Measurements from ENCODE around the gene PKD1. TPM values are rescaled to one million over a fixed set of nuclear protein-coding genes. Genes with fewer than 3 reads are reported as not detected.

Gene PKD1
- total RNA-seq, 1 experiment from 2014 or later, result 72.8 TPM

DNA sequence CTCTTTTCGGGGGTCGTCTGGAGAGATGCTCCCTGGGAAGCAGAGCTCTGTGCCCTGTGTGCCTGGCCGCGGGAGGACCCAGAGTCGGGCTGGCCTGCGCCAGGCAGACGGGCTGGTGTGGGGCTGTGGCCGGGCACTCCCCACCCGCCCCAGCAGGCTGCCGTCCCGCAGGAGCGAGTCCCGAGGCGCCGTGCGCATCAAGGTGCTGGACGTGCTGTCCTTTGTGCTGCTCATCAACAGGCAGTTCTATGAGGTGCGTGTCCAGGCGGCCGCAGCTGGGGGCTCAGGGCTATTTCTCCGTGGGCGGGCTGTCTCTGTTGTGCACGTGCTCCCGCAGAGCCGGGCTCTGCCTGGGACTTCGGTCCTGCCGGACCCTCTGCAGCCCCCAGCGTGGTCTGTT, 72.9 kb downstream of the PKD1 start:
- Histone ChIP-seq H3K4me3 (ENCODE audit: low read length) (no peak overlapping the region), H4K20me1 (ENCODE audit: insufficient read depth, low read depth, low read length) (no peaks in the 10 kb centered on the region), H3K9ac (ENCODE audit: low read length) (no peak overlapping the region), H3K9me2 (replicated peaks; ENCODE audit: insufficient read depth, low read length) (no peaks in the 10 kb centered on the region), H3K36me3 (ENCODE audit: insufficient read depth, low read length) (peaks cover 5% of the 10 kb centered on the region; the same call in 1 of the 2 replicates), H3K27ac (ENCODE audit: low read length) (no peak overlapping the region), H3K4me2 (ENCODE audit: low read depth, low read length, poor library complexity, severe bottlenecking) (no peak overlapping the region), H3K4me1 (ENCODE audit: low read length) (no peaks in the 10 kb centered on the region), H3K27me3 (ENCODE audit: low read length) (no peaks in the 10 kb centered on the region), H2AFZ (ENCODE audit: low read length) (no peak overlapping the region), H3K9me3 (ENCODE audit: low read length) (no peaks in the 10 kb centered on the region), H3K79me2 (ENCODE audit: low read length) (no peaks in the 10 kb centered on the region)
- DNase-seq, result no peak

DNA sequence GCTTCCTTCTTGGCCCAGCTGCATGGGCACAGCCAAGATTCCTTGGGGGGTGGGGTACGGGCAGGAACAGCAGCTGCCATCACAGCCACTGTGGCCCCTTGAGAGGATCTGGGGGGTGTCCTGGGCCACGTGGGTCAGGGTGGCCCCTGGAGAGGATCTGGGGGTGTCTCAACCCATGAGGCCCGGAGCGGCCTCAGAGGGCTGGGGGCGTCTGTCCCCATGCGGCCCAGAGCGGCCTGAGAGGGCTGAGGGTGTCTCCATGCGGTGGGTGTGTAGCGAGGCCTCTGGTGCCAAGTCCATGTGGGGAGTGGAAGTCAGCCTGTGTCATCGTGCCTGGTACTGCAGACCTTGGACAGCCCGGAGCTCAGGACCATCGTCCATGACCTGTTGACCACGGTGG, 74.2 kb downstream of the PKD1 start:
- Histone ChIP-seq H3K4me2 (ENCODE audit: low read depth, low read length, poor library complexity, severe bottlenecking) (no peak overlapping the region), H3K27me3 (ENCODE audit: low read length) (no peaks in the 10 kb centered on the region), H3K4me1 (ENCODE audit: low read length) (no peaks in the 10 kb centered on the region), H3K79me2 (ENCODE audit: low read length) (no peaks in the 10 kb centered on the region), H2AFZ (ENCODE audit: low read length) (no peak overlapping the region), H3K36me3 (ENCODE audit: insufficient read depth, low read length) (peaks cover 5% of the 10 kb centered on the region), H3K4me3 (ENCODE audit: low read length) (no peak overlapping the region), H3K9ac (ENCODE audit: low read length) (no peak overlapping the region), H3K9me3 (ENCODE audit: low read length) (no peaks in the 10 kb centered on the region), H4K20me1 (ENCODE audit: insufficient read depth, low read depth, low read length) (no peaks in the 10 kb centered on the region), H3K27ac (ENCODE audit: low read length) (no peak overlapping the region), H3K9me2 (replicated peaks; ENCODE audit: insufficient read depth, low read length) (no peaks in the 10 kb centered on the region)
- DNase-seq, result no peak

DNA sequence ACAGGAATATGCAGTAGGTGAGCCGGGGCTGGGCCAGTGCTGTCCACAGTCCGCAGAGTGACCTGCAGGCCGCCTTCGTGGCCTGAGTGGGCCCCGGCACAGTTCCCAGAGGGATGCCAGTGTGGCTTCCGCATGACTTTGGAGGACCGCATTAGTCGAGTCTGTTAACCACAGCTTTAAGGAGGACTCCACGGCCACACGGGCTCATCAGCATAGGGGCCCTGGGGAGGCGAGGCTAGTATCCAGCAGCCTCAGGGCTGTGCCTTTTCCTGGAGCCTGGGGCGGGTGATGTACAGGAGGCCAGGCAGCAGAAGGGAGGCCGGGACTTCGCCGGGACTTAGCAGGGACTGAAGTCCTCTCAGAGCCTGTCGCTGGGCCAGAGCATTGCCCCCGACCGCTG, 74.7 kb downstream of the PKD1 start:
- Histone ChIP-seq H3K4me2 (ENCODE audit: low read depth, low read length, poor library complexity, severe bottlenecking) (no peak overlapping the region), H3K9me2 (replicated peaks; ENCODE audit: insufficient read depth, low read length) (no peaks in the 10 kb centered on the region), H3K9me3 (ENCODE audit: low read length) (no peaks in the 10 kb centered on the region), H3K27me3 (ENCODE audit: low read length) (no peaks in the 10 kb centered on the region), H2AFZ (ENCODE audit: low read length) (no peak overlapping the region), H3K4me1 (ENCODE audit: low read length) (no peaks in the 10 kb centered on the region), H4K20me1 (ENCODE audit: insufficient read depth, low read depth, low read length) (no peaks in the 10 kb centered on the region), H3K4me3 (ENCODE audit: low read length) (no peak overlapping the region), H3K79me2 (ENCODE audit: low read length) (no peaks in the 10 kb centered on the region), H3K9ac (ENCODE audit: low read length) (no peak overlapping the region), H3K36me3 (ENCODE audit: insufficient read depth, low read length) (peaks cover 1% of the 10 kb centered on the region), H3K27ac (ENCODE audit: low read length) (no peak overlapping the region)
- no peak for DNase-seq

DNA sequence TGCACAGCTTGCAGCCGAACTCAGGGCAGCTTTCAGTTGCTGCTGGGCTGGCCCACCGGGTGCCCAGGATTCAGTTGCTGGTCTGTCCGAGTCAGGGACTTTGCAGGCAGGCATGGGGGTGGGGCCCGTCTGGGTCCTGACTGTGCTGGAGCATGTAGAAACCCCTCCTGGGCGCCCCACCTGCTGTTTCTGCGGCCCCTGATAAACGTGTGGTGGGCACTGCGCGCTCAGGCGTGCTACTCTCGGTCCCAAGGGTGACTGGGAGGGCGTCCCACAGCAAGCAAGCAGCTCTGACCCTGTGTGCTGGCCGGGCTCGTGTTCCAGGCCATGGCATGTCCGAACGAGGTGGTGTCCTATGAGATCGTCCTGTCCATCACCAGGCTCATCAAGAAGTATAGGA, 75.4 kb downstream of the PKD1 start:
- Histone ChIP-seq H3K4me1 (ENCODE audit: low read length) (no peaks in the 10 kb centered on the region), H4K20me1 (ENCODE audit: insufficient read depth, low read depth, low read length) (no peaks in the 10 kb centered on the region), H3K9me3 (ENCODE audit: low read length) (no peaks in the 10 kb centered on the region), H3K9ac (ENCODE audit: low read length) (no peak overlapping the region), H3K9me2 (replicated peaks; ENCODE audit: insufficient read depth, low read length) (no peaks in the 10 kb centered on the region), H3K27me3 (ENCODE audit: low read length) (no peaks in the 10 kb centered on the region), H3K4me3 (ENCODE audit: low read length) (no peak overlapping the region), H3K27ac (ENCODE audit: low read length) (no peak overlapping the region), H2AFZ (ENCODE audit: low read length) (no peak overlapping the region), H3K79me2 (ENCODE audit: low read length) (no peaks in the 10 kb centered on the region), H3K36me3 (ENCODE audit: insufficient read depth, low read length) (no peaks in the 10 kb centered on the region; the same call in 1 of the 2 replicates), H3K4me2 (ENCODE audit: low read depth, low read length, poor library complexity, severe bottlenecking) (no peak overlapping the region)
- DNase-seq, result no peak

DNA sequence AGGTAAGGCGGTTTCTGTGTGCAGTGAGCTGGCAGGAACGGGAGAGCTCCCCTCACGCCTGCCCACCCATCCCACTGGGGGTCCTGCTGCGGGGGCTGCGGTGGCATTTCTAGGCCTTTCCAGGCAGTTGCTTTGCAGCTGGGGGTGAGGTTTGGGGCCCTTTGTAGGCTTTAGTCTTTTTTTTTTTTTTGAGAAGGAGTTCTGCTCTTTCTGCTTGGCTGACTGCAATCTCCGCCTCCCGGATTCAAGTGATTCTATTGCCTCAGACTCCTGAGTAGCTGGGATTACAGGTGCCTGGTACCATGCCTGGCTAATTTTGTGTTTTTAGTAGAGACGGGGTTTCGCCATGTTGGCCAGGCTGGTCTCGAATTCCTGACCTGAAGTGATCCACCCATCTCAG, 76.8 kb downstream of the PKD1 start:
- Histone ChIP-seq H3K4me2 (ENCODE audit: low read depth, low read length, poor library complexity, severe bottlenecking) (no peak overlapping the region), H3K9ac (ENCODE audit: low read length) (no peak overlapping the region), H2AFZ (ENCODE audit: low read length) (no peak overlapping the region), H3K9me3 (ENCODE audit: low read length) (no peaks in the 10 kb centered on the region), H4K20me1 (ENCODE audit: insufficient read depth, low read depth, low read length) (no peaks in the 10 kb centered on the region), H3K9me2 (replicated peaks; ENCODE audit: insufficient read depth, low read length) (no peaks in the 10 kb centered on the region), H3K4me1 (ENCODE audit: low read length) (no peaks in the 10 kb centered on the region), H3K4me3 (ENCODE audit: low read length) (no peak overlapping the region), H3K79me2 (ENCODE audit: low read length) (no peaks in the 10 kb centered on the region), H3K36me3 (ENCODE audit: insufficient read depth, low read length) (no peaks in the 10 kb centered on the region; the same call in 1 of the 2 replicates), H3K27me3 (ENCODE audit: low read length) (no peaks in the 10 kb centered on the region), H3K27ac (ENCODE audit: low read length) (no peak overlapping the region)
- no peak for DNase-seq

DNA sequence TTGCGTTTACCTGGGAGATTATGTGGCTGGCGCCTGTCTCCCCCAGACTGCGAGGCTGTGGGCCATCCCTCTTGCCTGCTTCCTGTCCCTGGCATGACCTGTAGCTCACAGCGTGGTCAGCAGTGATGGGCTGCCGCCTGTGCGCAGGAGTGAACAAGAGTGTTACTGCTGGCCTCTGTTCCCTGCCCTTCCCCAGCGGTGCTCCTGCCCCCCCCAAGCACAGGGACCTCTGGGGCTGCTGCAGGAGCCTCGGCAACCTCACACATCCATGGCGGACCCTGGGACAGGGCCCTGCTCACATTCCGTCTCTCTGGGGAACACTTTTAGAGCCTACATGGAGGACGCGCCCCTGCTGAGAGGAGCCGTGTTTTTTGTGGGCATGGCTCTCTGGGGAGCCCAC, 77.3 kb downstream of the PKD1 start:
- Histone ChIP-seq H3K27me3 (ENCODE audit: low read length) (no peaks in the 10 kb centered on the region), H3K4me1 (ENCODE audit: low read length) (no peaks in the 10 kb centered on the region), H3K9ac (ENCODE audit: low read length) (no peak overlapping the region), H3K9me3 (ENCODE audit: low read length) (no peaks in the 10 kb centered on the region), H3K79me2 (ENCODE audit: low read length) (no peaks in the 10 kb centered on the region), H3K4me3 (ENCODE audit: low read length) (no peak overlapping the region), H3K4me2 (ENCODE audit: low read depth, low read length, poor library complexity, severe bottlenecking) (no peak overlapping the region), H4K20me1 (ENCODE audit: insufficient read depth, low read depth, low read length) (no peaks in the 10 kb centered on the region), H3K9me2 (replicated peaks; ENCODE audit: insufficient read depth, low read length) (no peaks in the 10 kb centered on the region), H2AFZ (ENCODE audit: low read length) (no peak overlapping the region), H3K27ac (ENCODE audit: low read length) (no peak overlapping the region), H3K36me3 (ENCODE audit: insufficient read depth, low read length) (no peaks in the 10 kb centered on the region; the same call in 1 of the 2 replicates)
- no peak for DNase-seq

DNA sequence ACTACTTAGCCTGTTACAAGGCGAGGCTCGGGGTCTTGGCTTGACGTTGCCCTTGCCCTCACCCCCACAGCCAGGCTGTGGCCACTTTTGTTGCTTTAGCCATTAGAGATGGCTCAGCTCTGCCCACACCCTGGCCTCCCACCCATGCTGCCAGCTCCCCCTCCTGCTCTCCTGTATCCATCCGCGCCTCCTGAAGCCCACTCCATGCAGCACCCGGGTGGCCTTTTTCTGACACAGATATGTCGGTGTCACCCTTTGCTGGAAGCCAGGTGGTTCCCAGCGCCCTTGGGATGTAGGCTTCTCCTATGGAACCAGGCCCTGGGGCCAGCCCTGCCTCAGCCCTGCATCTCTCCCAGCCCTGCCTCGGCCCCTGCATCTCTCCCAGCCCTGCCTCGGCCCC, 78.3 kb downstream of the PKD1 start:
- no peaks in the 10 kb centered on the region for H3K4me1 ChIP-seq (ENCODE audit: low read length)
- no peak overlapping the region for H3K27ac ChIP-seq (ENCODE audit: low read length)
- DNase-seq, result no peak
- no peaks in the 10 kb centered on the region for H3K27me3 ChIP-seq (ENCODE audit: low read length)
- no peak overlapping the region for H3K9ac ChIP-seq (ENCODE audit: low read length)
- H3K36me3 ChIP-seq (ENCODE audit: insufficient read depth, low read length), result no peaks in the 10 kb centered on the region; the same call in 1 of the 2 replicates
- no peak overlapping the region for H2AFZ ChIP-seq (ENCODE audit: low read length)
- H3K9me3 ChIP-seq (ENCODE audit: low read length), result no peaks in the 10 kb centered on the region
- no peaks in the 10 kb centered on the region for H4K20me1 ChIP-seq (ENCODE audit: insufficient read depth, low read depth, low read length)
- no peaks in the 10 kb centered on the region for H3K79me2 ChIP-seq (ENCODE audit: low read length)
- H3K4me3 ChIP-seq (ENCODE audit: low read length), result no peak overlapping the region
- no peak overlapping the region for H3K4me2 ChIP-seq (ENCODE audit: low read depth, low read length, poor library complexity, severe bottlenecking)
- no peaks in the 10 kb centered on the region for H3K9me2 ChIP-seq (replicated peaks; ENCODE audit: insufficient read depth, low read length)

DNA sequence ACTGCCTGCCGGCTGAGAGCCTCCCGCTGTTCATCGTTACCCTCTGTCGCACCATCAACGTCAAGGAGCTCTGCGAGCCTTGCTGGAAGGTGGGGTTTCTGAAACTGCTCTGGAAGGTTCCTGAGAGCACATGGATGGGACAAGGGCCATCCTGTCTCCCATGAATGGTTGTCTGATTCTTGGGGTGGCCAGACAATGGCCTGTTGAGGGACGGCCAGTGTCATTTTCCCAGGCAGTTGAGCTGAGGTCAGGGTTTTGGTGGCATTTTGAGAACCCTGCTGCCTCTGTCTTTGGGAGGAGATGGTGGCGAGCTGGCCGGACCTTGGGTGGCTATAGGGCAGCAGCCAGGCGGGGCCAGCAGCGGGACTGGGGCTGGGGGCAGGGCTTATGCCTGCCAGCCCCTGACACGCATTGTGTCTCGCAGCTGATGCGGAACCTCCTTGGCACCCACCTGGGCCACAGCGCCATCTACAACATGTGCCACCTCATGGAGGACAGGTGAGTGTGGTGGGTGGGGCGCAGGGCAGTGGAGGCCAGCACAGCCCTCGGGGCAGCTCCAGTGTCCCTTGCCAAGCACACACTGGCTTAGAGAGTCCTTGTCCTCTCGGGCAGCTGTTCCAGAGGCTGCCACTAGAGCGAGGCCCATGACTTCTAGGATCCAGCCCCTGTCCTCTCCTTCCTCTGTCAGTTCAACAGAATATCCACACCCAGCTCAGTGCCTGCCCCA, 78.9 kb downstream of the PKD1 start:
- no peaks in the 10 kb centered on the region; the same call in 1 of the 2 replicates for H3K36me3 ChIP-seq (ENCODE audit: insufficient read depth, low read length)

More for the DNA sequence above, 78.9 kb downstream of the PKD1 start:
- H2AFZ ChIP-seq (ENCODE audit: low read length), result no peak overlapping the region
- no peaks in the 10 kb centered on the region for H3K9me2 ChIP-seq (replicated peaks; ENCODE audit: insufficient read depth, low read length)
- DNase-seq, result no peak
- H3K4me3 ChIP-seq (ENCODE audit: low read length), result no peak overlapping the region
- no peaks in the 10 kb centered on the region for H4K20me1 ChIP-seq (ENCODE audit: insufficient read depth, low read depth, low read length)
- H3K27ac ChIP-seq (ENCODE audit: low read length), result no peak overlapping the region
- H3K79me2 ChIP-seq (ENCODE audit: low read length), result no peaks in the 10 kb centered on the region
- no peaks in the 10 kb centered on the region for H3K4me1 ChIP-seq (ENCODE audit: low read length)
- H3K9me3 ChIP-seq (ENCODE audit: low read length), result no peaks in the 10 kb centered on the region
- H3K9ac ChIP-seq (ENCODE audit: low read length), result no peak overlapping the region
- no peaks in the 10 kb centered on the region for H3K27me3 ChIP-seq (ENCODE audit: low read length)
- no peak overlapping the region for H3K4me2 ChIP-seq (ENCODE audit: low read depth, low read length, poor library complexity, severe bottlenecking)
